Neutrophil (primary cell): ENCODE results near the gene PPARA.
A peak's percentile ranks its signal among the peaks of the same experiment; 100 is the strongest.

ENCODE experiments used
- H3K27ac ChIP-seq: fragments of 200-600 bp; sonication (generic); 2 replicates; pipeline ENCODE4 v1.5.1; 2016; ENCODE audit warnings: mild to moderate bottlenecking, moderate library complexity
- H3K27me3 ChIP-seq: fragments of 200-600 bp; sonication (generic); 2 replicates; pipeline ENCODE4 v1.6.0; 2016; ENCODE audit warnings: mild to moderate bottlenecking
- H3K36me3 ChIP-seq: fragments of 200-600 bp; sonication (generic); 2 replicates; pipeline ENCODE4 v1.5.1; 2017
- H3K4me1 ChIP-seq, 2 experiments: fragments of 200-600 bp in 1 of 2; sonication (generic) in 1 of 2; 1 replicate in 1 of 2; 2 replicates in 1 of 2; pipeline versions ENCODE4 v1.5.1 to v1.6.1; 2013 to 2016; ENCODE audit warnings: low read depth in 1 of 2, low read length in 1 of 2, mild to moderate bottlenecking in 1 of 2, moderate library complexity in 1 of 2; ENCODE audit not compliant: control insufficient read depth in 1 of 2, insufficient read depth in 1 of 2
- H3K4me3 ChIP-seq, 2 experiments: fragments of 200-600 bp in 1 of 2; sonication (generic) in 1 of 2; 1 replicate in 1 of 2; 2 replicates in 1 of 2; pipeline ENCODE4 v1.5.1; 2013 to 2016; ENCODE audit warnings: low read depth in 1 of 2, low read length in 1 of 2, mild to moderate bottlenecking in 1 of 2, moderate library complexity in 1 of 2
- H3K9me3 ChIP-seq: fragments of 200-600 bp; sonication (generic); 2 replicates; pipeline ENCODE4 v1.5.1; 2016
- CTCF ChIP-seq: fragments of 200-600 bp; sonication (generic); IDR thresholded peaks from 2 replicates; pipeline ENCODE4 v1.5.1; 2016; ENCODE audit warnings: antibody characterized with exemption

The PPARA gene

GRCh38 chr22:46115755-46116490 is 34.4 kb upstream of the PPARA start:
- TF ChIP-seq CTCF, result no peak
- Histone ChIP-seq H3K36me3 (peaks cover 34% of the 10 kb centered on the region), H3K4me1 (peaks cover 0 to 7% of the 10 kb centered on the region in 2 experiments), H3K27me3 (no peaks in the 10 kb centered on the region), H3K9me3 (no peaks in the 10 kb centered on the region), H3K4me3 (no peak overlapping the region), H3K27ac (no peak overlapping the region)

- H3K27ac ChIP-seq, result no peak overlapping the region
Measured at GRCh38 chr22:46116491-46116958, 33.8 kb upstream of the PPARA start.

GRCh38 chr22:46117206-46118199 is 32.8 kb upstream of the PPARA start:
- Histone ChIP-seq H3K27ac (no peak overlapping the region), H3K4me3 (no peak overlapping the region), H3K9me3 (no peaks in the 10 kb centered on the region), H3K4me1 (peaks cover 0 to 10% of the 10 kb centered on the region in 2 experiments), H3K36me3 (peaks cover 20% of the 10 kb centered on the region), H3K27me3 (no peaks in the 10 kb centered on the region)
- no peak for TF ChIP-seq CTCF

More at GRCh38 chr22:46116491-46116958, 33.8 kb upstream of the PPARA start:
- peak; percentile 81 for TF ChIP-seq CTCF
- H3K36me3 ChIP-seq, result peaks cover 30% of the 10 kb centered on the region
- H3K4me1 ChIP-seq, result peaks cover 0 to 7% of the 10 kb centered on the region in 2 experiments
- H3K27me3 ChIP-seq, result no peaks in the 10 kb centered on the region
- no peaks in the 10 kb centered on the region for H3K9me3 ChIP-seq
- H3K4me3 ChIP-seq, result no peak overlapping the region

GRCh38 chr22:46119093-46119728 is 31.1 kb upstream of the PPARA start:
- H3K4me1 ChIP-seq, result peaks cover 0 to 13% of the 10 kb centered on the region in 2 experiments
- TF ChIP-seq CTCF, result no peak
- H3K9me3 ChIP-seq, result no peaks in the 10 kb centered on the region
- H3K4me3 ChIP-seq, result no peak overlapping the region
- H3K27ac ChIP-seq, result no peak overlapping the region
- H3K36me3 ChIP-seq, result peaks cover 3% of the 10 kb centered on the region
- H3K27me3 ChIP-seq, result peaks cover 7% of the 10 kb centered on the region

GRCh38 chr22:46119729-46120419 is 30.5 kb upstream of the PPARA start:
- peaks cover 0 to 13% of the 10 kb centered on the region in 2 experiments for H3K4me1 ChIP-seq
- H3K27ac ChIP-seq, result no peak overlapping the region

More at GRCh38 chr22:46119729-46120419, 30.5 kb upstream of the PPARA start:
- Histone ChIP-seq H3K4me3 (no peak overlapping the region), H3K36me3 (no peaks in the 10 kb centered on the region), H3K9me3 (no peaks in the 10 kb centered on the region), H3K27me3 (peaks cover 7% of the 10 kb centered on the region)
- no peak for TF ChIP-seq CTCF
